LNCAP (cell line): Measurements from ENCODE around the gene ZNHIT3.

Experiments
- CTCF ChIP-seq: fragments of 450-650 bp; IDR thresholded peaks from 2 replicates; pipeline ENCODE4 v1.5.1; 2017; ENCODE audit warnings: mild to moderate bottlenecking

Gene ZNHIT3

GRCh38 chr17:36542755-36543154, 56.3 kb downstream of the ZNHIT3 start:
- TF ChIP-seq CTCF: no peak

- TF ChIP-seq CTCF: no peak; the same call in 1 of the 2 replicates
Observed at GRCh38 chr17:36544044-36544306, 57.5 kb downstream of the ZNHIT3 start.

GRCh38 chr17:36544307-36545076, 58.0 kb downstream of the ZNHIT3 start, which contains the start of gene GGNBP2:
Gene GGNBP2 (plus strand): TSS chr17:36544919. CDS start chr17:36545725, 806 bp downstream.
- TF ChIP-seq CTCF: no peak

GRCh38 chr17:36545077-36545464, 58.6 kb downstream of the ZNHIT3 start:
- no peak for TF ChIP-seq CTCF
